Stimulated activated CD8-positive, alpha-beta memory T cell treated with anti-CD3 and anti-CD28 coated beads, Interleukin-7, amount 100 ng/mL, for 1 hour (primary cell): ENCODE data around the gene LYZL2.
"Not testable (repeated sequence)": the region's sequence is repeated elsewhere in the genome, so short reads cannot be mapped to it uniquely, and the experiment has no call there.

Experiments
- DNase-seq, 2 donors: peaks; one replicate each; pipeline ENCODE4 v3.0.0-alpha.2; 2020; ENCODE audit warnings: low read depth in 2 of 2

The LYZL2 gene

DNA sequence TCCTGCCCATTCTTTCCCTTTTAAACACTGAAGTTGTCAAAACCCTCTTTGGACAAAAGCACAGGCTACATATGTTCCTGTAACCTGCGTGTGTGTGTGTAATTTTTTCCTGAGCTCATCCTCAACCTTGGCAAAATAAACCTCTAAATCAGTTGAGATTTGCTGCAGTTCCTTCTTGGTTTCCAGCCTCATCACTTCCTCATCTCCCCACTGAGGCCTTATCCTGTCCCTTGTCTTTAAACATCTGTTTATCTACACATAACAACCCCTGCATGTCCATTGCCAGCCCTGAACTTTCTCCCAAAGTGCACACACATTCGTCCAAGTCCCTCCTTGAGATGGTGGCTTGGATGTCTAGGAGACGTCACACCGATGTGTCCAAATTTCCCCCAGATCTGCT is 35.5 kb downstream of the LYZL2 start:
- DNase-seq, result no peak

DNA sequence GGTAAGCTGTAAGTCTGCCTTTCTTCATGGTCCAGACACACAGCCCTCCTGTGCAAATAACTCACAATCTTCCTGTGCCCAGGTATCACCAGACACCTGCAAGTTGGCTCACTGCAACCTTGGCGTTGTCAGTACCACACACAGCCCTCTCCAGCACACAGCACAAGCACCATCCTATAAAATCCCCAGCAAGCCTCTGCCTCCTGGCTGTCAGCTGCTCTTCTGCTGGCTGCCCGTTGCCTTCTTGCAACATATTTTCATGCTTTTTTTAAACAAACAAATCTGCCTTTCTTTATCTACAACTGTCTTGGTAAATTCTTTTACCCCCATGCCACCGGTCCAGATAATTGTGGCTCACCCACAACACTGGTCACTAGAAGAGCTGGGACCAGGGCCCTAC is 36.8 kb downstream of the LYZL2 start:
- not testable (repeated sequence) for DNase-seq

DNA sequence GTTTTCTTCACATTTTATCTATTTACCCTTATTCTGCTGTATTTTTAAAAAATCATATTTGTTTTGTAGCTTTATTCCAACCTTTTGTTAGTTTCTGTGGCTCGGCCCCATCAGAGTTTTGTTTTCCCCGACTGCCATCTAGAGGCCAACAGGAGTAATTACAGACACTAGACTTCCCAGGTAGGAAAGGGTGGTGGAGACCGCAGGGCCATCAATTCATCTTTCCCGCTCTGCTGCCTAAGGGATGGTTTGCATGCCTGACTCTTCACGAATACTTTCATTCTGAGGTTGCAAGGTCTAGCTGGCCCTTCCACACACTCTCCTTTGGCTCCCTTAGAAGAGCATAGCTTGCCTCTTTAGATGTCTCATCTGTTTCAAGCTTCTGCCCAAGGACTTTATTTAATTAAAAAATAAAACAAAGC is 38.3 kb downstream of the LYZL2 start:
- DNase-seq, result no peak

DNA sequence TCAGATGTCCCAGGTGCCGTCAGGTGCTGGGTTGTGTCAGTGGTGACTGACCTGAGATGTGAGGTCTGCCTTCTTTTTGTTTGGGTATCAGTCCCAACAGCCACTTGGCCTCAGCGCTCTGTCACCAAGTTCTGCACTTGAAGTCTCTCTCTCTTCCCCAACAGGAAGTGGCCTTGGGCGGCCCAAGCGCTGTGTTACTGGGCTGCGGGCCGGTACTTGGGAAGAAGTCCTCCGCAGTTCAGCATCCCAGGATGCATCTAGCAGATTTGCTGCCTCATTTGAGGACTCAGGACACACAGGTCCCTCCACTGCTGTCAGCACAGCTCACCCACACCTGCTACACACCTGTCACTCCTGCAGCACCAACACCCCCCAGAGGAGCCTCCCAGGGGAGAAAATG is 40.1 kb downstream of the LYZL2 start:
- no peak for DNase-seq

DNA sequence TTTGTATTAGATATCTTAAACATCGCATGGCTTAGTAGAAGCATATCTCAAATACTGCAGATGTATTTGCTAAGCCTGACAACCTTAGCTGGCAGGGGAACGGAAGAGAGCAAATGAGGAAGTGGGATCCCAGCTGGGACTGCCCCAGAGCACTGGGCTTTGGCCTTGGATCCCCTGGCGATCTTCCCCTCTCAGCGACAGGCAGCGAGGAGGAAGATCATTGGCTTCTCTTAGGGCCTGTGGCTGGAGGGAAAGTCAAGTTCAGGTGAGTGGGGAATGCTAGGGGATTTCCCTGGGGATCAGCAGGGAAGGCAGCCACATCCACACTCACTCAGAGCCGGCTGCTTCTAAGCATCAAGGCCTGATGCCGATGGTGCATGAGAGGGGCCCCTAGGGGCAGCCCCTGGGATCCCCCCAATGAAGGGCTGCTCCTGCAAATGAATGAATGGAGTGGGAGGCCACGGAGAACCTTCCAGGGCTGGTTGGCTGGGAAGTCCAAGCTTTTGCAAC is 42.0 kb downstream of the LYZL2 start:
- DNase-seq, result no peak

DNA sequence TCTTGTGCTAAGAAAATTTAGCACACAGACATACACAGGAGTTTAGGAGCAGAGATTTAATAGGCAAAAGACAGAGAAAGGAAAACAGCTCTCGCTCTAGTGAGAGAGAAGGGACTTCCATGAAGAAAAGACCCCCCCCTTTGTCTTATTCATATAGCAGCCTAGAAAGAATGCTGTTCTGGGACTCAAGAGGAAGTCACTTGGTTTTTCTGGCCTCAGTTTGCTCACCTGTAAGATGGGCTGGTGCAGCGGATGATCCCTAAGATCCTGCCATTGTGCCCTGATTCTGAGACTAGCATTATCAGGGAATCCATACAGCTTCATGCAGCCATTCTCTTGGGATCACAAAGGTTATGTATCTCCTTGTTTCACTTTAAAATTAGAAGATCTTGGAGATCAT is 42.7 kb downstream of the LYZL2 start:
- DNase-seq, result no peak

DNA sequence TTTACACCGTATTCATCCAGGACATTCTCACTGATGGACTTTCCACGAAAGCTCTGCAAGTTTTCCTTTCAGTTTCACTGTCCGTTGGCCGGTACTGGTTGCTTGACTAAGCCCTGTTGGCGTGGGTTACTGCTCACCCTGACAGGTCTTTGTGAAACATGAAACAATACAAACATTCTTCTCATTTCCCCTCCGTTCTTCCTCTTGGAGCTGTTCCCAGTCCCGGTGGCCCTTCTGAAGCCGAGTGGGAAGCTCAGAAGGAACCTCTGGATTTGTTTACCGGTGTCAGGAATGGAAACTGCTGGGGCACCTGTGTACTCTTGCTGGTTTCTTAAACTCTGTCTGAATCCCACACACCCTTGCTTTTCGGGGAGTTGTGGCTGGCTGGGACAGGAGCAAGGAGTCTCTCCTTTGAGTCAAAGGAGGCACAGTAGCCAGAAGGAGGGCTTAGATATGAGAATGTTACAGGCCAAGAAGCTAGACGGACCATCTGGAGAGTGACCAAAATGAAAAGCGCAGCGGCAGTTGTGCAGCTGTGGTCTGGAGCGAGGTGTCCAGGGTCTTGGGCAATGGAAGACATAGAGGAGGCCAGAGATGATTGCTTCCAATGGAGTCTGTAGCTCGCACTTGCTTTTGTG is 45.7 kb downstream of the LYZL2 start:
- DNase-seq, result no peak

DNA sequence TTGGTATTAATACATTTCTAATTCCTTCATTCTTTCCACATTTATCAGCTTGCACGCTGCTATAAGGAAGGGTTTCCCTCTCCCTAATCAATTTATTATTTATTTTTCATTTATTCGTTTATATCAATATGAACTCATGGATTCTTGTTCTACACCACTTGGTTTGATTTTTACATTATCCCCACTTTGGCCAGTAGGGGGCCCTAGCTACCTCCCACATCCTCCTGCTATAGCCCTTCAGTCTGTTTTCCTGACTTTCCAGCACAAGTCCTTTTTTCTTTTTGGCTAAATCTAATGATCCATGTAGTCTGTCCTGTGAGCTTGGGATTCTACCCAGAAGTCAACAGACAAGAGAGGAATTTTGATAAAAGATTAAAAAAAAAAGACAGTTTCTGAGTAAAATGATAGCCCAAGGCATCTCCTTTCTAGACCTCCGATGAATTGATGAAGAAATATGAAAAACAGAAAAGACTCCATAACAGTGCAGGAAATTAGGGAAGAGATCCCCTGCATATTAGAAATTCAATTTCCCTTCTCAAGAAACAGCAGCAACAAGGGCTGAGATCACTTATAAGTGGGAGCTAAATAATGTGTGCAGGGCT is 47.7 kb downstream of the LYZL2 start:
- no peak for DNase-seq

DNA sequence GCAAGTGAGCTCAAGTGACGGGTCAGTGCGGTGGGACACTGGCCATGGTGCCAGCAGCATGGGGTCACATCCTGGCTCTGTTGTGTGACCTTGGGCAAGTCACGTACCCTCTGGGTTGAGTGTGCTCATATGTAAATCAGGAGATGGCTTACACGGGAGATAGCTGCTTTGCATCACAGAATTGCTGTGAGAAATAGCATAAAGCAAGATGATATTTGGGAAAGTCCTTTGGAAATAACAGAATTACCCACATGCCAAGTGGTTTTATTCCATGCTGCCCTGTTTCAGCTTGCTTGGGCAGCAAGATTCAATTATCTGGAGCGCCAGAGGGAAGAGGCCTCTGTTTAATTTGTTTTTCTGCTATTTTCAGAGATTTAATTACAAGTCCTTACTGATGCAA is 48.9 kb downstream of the LYZL2 start:
- DNase-seq, result no peak

DNA sequence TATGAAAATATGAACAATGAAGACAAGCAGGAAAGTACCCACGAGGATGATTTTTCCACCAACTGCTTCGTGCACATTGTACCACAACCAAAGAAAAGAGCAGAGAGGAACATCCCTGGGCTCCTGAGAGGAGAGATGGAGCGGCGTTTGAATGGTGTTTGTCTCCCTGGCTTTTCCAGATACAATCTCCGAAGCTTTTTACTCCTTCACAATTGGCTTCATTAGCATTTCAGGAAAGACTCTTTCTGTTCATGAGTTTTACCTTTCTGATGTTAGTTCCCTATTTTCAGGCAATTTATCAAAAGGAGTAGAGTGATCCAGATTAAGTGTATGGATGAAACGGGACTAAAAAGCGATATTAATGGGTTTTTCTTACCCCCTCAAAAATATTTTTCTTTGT is 49.3 kb downstream of the LYZL2 start:
- no peak for DNase-seq

DNA sequence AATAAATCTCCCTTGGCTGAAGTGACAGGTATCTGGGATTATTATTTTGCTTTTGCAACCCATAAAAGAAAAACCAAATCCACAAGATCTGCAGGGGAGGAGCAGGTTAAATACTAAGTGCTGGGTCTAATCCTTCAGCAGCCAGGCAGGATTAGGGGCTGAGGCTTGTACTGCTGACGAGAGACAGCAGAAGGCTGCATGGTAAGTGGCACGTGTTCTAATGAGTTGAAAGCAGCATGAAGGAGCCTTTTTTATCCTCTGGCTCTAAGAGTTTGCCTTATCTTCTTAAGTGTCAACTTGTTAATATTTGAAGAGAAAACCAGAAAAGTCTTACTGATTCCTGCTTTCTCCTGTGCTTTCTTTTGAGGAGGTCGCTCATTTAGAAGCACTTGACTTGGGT is 50.0 kb downstream of the LYZL2 start:
- DNase-seq, result no peak

DNA sequence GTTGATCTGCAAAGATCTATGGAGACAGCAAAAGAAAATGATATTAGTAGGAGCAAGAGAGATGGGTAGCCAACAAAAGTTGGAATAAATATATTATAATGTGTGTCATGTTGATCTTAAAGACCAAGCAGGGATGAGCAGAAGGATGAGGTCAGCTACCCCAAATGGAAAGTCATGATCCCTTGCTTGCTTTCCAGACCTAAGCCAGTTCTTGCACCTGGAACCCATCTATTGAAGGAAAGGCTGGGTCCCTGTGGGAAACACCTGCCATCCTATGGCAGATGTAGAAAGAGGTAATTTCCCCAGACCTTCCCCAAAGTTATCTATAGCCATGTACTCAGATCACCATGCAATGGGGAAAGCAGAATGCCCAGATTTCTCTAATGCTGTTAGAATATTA is 52.5 kb downstream of the LYZL2 start:
- DNase-seq, result no peak

DNA sequence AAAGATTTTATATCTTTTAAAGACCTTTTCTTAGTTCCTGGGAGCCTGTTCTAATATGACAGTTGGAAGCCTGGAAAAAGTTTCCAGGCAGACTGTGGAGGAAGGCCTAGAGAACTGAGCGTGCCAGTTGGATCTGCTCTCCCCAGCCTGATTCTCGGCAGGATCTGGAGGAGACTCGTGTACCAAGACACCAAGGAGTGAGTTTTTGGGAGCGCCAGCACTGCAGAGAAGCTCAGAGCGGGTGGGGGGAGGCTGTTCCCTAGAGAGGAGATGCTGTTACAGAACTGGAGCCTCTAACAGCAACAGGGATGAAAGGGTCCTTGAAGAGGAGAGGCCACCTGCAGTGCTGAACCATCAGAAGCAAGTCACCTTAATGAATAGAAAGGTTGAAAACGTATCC is 52.9 kb downstream of the LYZL2 start:
- DNase-seq, result no peak

DNA sequence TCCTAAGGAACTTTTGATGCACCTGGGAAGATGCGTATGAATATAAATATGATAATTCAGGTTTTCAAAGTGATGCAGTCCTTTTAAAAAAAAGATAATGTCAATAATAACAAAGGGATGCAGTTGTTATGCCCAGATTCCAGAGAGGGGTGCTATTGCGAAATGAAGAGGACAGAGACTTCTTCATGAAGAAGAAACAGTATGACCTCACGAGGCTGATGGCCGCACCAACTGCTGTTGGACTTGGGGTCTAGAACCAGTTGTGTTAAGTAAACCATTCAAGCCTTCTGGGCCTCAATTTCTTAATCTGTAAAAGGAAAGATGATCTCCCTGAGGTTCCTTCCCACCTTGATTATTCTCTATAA is 55.1 kb downstream of the LYZL2 start:
- no peak for DNase-seq

DNA sequence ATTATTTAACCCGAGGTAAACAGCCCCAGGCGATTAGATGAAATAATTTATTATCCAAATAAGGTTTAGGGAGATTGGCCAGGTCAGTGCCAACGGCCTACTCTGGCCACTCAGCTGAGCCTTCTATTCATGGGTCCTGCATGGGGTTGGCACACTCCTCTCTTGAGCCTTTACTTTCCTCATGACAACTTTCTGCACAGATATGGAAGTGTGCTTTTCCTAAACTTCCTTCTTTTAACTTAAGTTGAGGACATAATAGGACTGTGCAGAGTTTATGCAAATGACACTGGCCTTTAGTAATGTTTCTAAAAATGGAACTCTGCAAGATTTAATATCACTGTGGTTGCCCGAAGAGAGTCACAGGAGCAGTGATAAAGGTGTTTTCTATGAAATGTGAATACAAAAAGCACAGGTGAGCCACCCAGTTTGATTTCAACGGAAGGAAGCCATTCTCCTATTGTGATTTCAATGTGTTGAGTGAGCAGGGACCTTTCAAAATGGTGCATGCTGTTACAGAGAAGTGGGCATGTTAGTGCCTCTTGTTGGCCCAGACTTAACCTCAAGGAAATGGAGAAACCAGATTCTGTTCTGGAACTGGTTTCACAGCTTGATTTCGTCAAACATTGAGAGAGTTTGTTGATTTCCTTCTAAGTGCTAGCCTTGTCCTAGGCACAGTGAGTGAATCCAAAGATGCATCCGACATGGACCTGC is 55.7 kb downstream of the LYZL2 start:
- no peak for DNase-seq

DNA sequence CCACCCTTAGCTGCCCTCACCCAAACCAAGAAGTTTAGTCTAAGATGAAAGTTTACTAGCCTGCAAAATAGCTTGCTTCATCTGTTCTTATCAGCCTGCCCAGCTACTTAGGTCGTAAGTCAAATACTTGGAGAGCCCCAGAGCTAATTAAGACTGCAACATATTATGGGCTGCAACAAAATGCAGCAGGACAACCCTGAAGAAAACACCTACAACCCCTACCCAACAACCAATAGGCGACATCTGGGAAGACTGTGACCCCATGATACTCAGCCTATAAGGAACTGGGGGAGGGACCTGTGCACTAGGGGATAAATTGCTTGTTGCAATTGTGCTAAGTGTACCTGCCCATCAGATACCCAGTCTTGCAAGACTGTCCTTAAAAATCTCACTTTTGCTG is 64.1 kb downstream of the LYZL2 start:
- DNase-seq, result no peak

DNA sequence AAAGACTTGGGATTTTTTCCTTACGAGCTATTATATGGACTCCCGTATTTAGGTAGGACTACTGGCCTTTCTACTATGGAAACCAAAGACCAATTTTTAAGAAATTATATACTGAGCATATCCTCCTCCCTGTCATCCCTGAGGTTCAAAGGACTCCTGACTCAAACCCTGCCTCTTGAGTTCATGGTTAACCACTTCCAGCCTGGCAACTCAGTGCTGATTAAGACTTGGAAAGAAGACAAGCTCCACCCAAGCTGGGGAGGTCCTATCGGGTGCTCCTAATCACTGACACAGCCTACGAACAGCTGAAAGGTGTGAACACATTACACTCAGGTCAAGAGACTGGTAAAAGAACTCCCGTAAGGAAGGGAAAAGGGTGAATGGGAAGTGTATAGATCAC is 66.8 kb downstream of the LYZL2 start:
- no peak for DNase-seq
